Measurements from ENCODE around the gene ARHGEF18.

Gene ARHGEF18

GRCh38 chr19:7312816-7313215 lies 35.9 kb upstream of the ARHGEF18 start:
- TF ChIP-seq CTCF (IDR thresholded peaks at IDR 0.05; ENCODE audit: extremely low read depth, insufficient read depth, missing control alignments), result no peak
- in situ Hi-C loops (cut with MboI; ENCODE audit: low pct_unique_long_range_greater_than_20kb, low sequenced_read_pairs, unreplicated experiment), result no loop called here
- no peak for DNase-seq (ENCODE audit: low spot score)

- TF ChIP-seq CTCF (IDR thresholded peaks at IDR 0.05; ENCODE audit: extremely low read depth, insufficient read depth, missing control alignments), result no peak
- no peak for DNase-seq (ENCODE audit: low spot score)
- in situ Hi-C loops (cut with MboI; ENCODE audit: low pct_unique_long_range_greater_than_20kb, low sequenced_read_pairs, unreplicated experiment), result no loop called here
Measured at GRCh38 chr19:7318176-7318575, 30.6 kb upstream of the ARHGEF18 start.

- in situ Hi-C loops (cut with MboI; ENCODE audit: low pct_unique_long_range_greater_than_20kb, low sequenced_read_pairs, unreplicated experiment), result no loop called here
- peak; percentile 35 for DNase-seq (ENCODE audit: low spot score)
- TF ChIP-seq CTCF (IDR thresholded peaks at IDR 0.05; ENCODE audit: extremely low read depth, insufficient read depth, missing control alignments), result peak; percentile 60
Measured at GRCh38 chr19:7326105-7326877, 22.4 kb upstream of the ARHGEF18 start.

- TF ChIP-seq CTCF (IDR thresholded peaks at IDR 0.05; ENCODE audit: extremely low read depth, insufficient read depth, missing control alignments), result no peak
- in situ Hi-C loops (cut with MboI; ENCODE audit: low pct_unique_long_range_greater_than_20kb, low sequenced_read_pairs, unreplicated experiment), result no loop called here
- no peak for DNase-seq (ENCODE audit: low spot score)
Measured at GRCh38 chr19:7327802-7328201, 20.9 kb upstream of the ARHGEF18 start.

- peak; percentile 26 for DNase-seq (ENCODE audit: low spot score)
- TF ChIP-seq CTCF (IDR thresholded peaks at IDR 0.05; ENCODE audit: extremely low read depth, insufficient read depth, missing control alignments), result peak; percentile 31
- in situ Hi-C loops (cut with MboI; ENCODE audit: low pct_unique_long_range_greater_than_20kb, low sequenced_read_pairs, unreplicated experiment), result no loop called here
Measured at GRCh38 chr19:7328647-7329046, 20.1 kb upstream of the ARHGEF18 start.

- TF ChIP-seq CTCF (IDR thresholded peaks at IDR 0.05; ENCODE audit: extremely low read depth, insufficient read depth, missing control alignments), result no peak
- in situ Hi-C loops (cut with MboI; ENCODE audit: low pct_unique_long_range_greater_than_20kb, low sequenced_read_pairs, unreplicated experiment), result no loop called here
Measured at GRCh38 chr19:7331446-7331845, 17.3 kb upstream of the ARHGEF18 start.

More at GRCh38 chr19:7331446-7331845, 17.3 kb upstream of the ARHGEF18 start:
- DNase-seq (ENCODE audit: low spot score), result no peak
